ENCODE measurements around the gene STAG3. TPM values are rescaled to one million over a fixed set of nuclear protein-coding genes. Genes with fewer than 3 reads are reported as not detected.

The STAG3 gene
- total RNA-seq, 1 experiment from 2014 or later, result 5.2 TPM

DNA sequence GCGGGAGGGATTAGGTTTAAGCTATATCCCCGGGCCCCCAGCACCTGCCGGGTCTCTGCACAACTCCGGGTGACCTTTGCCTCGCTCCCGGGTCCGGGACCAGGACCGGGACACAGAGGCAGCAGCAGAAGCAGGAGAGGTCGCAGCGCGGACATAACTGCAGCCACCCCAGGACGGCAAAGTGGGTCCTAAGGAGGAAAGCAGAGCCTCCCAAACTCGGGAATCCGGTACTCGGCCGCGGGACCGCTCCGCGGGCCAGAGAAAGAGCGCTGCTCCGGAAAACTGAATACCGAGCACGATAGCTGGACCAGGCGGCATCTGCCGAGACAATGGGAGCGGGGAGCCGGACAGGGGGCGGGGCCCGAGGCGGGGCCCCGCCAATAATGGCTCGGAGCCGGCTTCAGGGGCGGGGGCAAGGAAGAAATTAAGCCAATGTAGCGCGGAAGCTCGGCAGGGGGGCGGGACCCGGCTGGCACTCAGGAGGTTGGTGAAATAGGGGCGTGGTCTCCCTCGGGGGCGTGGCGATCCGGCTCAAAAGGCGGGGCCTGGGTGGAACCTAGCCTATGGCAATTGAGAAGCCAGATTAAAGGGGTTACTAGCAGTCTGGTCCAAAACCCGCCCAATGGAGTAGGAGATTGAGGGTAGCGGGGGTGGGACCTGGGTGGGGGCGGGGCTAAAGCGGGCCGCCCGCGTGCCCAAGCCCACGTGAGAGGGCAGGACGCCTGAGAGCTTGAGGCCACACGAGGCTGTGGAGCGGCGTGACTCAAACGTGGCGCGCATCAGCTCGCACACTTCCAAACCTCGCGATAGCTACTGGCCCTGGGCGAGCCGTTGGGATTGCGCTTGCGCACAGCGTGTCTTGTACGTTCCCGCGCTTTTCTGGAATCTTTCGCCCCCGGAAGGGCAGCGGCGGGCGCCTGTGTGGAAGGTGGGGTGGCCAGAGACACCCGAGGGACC, at the start of gene STAG3, which contains the start of gene GPC2 (continued):
- TF ChIP-seq ZNF416 (CRISPR knock-in tag; IDR thresholded peaks at IDR 0.05) (no peak), SMAD3 (CRISPR knock-in tag; IDR thresholded peaks at IDR 0.05; ENCODE audit: borderline replicate concordance) (peak; percentile 97), TEAD4 (CRISPR knock-in tag; IDR thresholded peaks at IDR 0.05) (peak; percentile 64; the same call in 1 of the 2 replicates), MXD4 (CRISPR knock-in tag; IDR thresholded peaks at IDR 0.05; ENCODE audit: borderline replicate concordance) (no peak), NR1H2 (CRISPR knock-in tag; IDR thresholded peaks at IDR 0.05) (0 out of 2 replicates have a peak, but pooled peaks have one; percentile 39), SP1 (CRISPR knock-in tag; conservative IDR thresholded peaks at IDR 0.05) (peak; percentile 80), ETV6 (CRISPR knock-in tag; IDR thresholded peaks at IDR 0.05) (peak; percentile 97)
- TF ChIP-seq, protein P1, sequence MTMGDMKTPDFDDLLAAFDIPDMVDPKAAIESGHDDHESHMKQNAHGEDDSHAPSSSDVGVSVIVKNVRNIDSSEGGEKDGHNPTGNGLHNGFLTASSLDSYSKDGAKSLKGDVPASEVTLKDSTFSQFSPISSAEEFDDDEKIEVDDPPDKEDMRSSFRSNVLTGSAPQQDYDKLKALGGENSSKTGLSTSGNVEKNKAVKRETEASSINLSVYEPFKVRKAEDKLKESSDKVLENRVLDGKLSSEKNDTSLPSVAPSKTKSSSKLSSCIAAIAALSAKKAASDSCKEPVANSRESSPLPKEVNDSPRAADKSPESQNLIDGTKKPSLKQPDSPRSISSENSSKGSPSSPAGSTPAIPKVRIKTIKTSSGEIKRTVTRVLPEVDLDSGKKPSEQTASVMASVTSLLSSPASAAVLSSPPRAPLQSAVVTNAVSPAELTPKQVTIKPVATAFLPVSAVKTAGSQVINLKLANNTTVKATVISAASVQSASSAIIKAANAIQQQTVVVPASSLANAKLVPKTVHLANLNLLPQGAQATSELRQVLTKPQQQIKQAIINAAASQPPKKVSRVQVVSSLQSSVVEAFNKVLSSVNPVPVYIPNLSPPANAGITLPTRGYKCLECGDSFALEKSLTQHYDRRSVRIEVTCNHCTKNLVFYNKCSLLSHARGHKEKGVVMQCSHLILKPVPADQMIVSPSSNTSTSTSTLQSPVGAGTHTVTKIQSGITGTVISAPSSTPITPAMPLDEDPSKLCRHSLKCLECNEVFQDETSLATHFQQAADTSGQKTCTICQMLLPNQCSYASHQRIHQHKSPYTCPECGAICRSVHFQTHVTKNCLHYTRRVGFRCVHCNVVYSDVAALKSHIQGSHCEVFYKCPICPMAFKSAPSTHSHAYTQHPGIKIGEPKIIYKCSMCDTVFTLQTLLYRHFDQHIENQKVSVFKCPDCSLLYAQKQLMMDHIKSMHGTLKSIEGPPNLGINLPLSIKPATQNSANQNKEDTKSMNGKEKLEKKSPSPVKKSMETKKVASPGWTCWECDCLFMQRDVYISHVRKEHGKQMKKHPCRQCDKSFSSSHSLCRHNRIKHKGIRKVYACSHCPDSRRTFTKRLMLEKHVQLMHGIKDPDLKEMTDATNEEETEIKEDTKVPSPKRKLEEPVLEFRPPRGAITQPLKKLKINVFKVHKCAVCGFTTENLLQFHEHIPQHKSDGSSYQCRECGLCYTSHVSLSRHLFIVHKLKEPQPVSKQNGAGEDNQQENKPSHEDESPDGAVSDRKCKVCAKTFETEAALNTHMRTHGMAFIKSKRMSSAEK (CRISPR knock-in tag; IDR thresholded peaks at IDR 0.05; ENCODE audit: borderline replicate concordance), result peak; percentile 41; the same call in 1 of the 2 replicates
- TF ChIP-seq, protein P2, sequence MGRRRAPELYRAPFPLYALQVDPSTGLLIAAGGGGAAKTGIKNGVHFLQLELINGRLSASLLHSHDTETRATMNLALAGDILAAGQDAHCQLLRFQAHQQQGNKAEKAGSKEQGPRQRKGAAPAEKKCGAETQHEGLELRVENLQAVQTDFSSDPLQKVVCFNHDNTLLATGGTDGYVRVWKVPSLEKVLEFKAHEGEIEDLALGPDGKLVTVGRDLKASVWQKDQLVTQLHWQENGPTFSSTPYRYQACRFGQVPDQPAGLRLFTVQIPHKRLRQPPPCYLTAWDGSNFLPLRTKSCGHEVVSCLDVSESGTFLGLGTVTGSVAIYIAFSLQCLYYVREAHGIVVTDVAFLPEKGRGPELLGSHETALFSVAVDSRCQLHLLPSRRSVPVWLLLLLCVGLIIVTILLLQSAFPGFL (CRISPR knock-in tag; IDR thresholded peaks at IDR 0.05; ENCODE audit: borderline replicate concordance), result peak; percentile 69; the same call in 1 of the 2 replicates
- TF ChIP-seq, protein P3, sequence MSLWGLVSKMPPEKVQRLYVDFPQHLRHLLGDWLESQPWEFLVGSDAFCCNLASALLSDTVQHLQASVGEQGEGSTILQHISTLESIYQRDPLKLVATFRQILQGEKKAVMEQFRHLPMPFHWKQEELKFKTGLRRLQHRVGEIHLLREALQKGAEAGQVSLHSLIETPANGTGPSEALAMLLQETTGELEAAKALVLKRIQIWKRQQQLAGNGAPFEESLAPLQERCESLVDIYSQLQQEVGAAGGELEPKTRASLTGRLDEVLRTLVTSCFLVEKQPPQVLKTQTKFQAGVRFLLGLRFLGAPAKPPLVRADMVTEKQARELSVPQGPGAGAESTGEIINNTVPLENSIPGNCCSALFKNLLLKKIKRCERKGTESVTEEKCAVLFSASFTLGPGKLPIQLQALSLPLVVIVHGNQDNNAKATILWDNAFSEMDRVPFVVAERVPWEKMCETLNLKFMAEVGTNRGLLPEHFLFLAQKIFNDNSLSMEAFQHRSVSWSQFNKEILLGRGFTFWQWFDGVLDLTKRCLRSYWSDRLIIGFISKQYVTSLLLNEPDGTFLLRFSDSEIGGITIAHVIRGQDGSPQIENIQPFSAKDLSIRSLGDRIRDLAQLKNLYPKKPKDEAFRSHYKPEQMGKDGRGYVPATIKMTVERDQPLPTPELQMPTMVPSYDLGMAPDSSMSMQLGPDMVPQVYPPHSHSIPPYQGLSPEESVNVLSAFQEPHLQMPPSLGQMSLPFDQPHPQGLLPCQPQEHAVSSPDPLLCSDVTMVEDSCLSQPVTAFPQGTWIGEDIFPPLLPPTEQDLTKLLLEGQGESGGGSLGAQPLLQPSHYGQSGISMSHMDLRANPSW (CRISPR knock-in tag; conservative IDR thresholded peaks at IDR 0.05; ENCODE audit: low read depth), result no peak
- TF ChIP-seq, protein P4, sequence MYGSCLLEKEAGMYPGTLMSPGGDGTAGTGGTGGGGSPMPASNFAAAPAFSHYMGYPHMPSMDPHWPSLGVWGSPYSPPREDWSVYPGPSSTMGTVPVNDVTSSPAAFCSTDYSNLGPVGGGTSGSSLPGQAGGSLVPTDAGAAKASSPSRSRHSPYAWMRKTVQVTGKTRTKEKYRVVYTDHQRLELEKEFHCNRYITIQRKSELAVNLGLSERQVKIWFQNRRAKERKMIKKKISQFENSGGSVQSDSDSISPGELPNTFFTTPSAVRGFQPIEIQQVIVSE (CRISPR knock-in tag; IDR thresholded peaks at IDR 0.05; ENCODE audit: borderline replicate concordance), result no peak
- TF ChIP-seq, protein P5, sequence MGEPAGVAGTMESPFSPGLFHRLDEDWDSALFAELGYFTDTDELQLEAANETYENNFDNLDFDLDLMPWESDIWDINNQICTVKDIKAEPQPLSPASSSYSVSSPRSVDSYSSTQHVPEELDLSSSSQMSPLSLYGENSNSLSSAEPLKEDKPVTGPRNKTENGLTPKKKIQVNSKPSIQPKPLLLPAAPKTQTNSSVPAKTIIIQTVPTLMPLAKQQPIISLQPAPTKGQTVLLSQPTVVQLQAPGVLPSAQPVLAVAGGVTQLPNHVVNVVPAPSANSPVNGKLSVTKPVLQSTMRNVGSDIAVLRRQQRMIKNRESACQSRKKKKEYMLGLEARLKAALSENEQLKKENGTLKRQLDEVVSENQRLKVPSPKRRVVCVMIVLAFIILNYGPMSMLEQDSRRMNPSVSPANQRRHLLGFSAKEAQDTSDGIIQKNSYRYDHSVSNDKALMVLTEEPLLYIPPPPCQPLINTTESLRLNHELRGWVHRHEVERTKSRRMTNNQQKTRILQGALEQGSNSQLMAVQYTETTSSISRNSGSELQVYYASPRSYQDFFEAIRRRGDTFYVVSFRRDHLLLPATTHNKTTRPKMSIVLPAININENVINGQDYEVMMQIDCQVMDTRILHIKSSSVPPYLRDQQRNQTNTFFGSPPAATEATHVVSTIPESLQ (CRISPR knock-in tag; IDR thresholded peaks at IDR 0.05), result peak; percentile 56; the same call in 1 of the 2 replicates

DNA sequence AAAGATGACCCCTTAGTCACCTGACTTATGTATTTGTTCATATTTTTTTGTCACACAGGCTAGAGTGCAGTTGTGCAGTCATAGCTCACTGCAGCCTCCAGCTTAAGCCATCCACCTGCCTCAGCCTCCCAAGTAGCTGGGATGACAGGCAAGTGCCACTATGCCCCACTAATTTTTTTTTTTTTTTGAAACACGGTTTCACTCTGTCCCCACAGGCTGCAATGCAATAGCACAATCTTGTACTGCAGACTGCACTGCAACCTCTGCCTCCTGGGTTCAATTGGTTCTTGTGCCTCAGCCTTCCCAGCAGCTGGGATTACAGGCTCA, 49.1 kb upstream of the STAG3 start:
- ChIA-PET CTCF (interaction anchor here (0.6 to 3.2 kb wide), 5 partner anchors 19 to 40 kb away, joined by 3 to 41 read pairs (median 3); partner anchors contain the start of genes AP4M1, GAL3ST4, LAMTOR4 and MCM7), POLR2A (interaction anchor here (1.0 kb wide), 1 partner anchor 27 kb away, joined by 9 read pairs; the partner anchor contains the start of genes AP4M1 and MCM7)
- Mint-ChIP-seq H3K36me3 (no peaks in the 10 kb centered on the region), H3K27ac (no peak overlapping the region), H3K4me1 (peaks cover 14% of the 10 kb centered on the region), H3K9me3 (no peaks in the 10 kb centered on the region), H3K27me3 (ENCODE audit: low read depth) (peaks cover 15% of the 10 kb centered on the region), H3K4me3 (peak overlapping the region; percentile 77)
- ATAC-seq, result no peak
- DNase-seq (ENCODE audit: low spot score), result no peak
- TF ChIP-seq GRHL2 (CRISPR knock-in tag; IDR thresholded peaks at IDR 0.05; ENCODE audit: insufficient replicate concordance, severe bottlenecking) (no peak), NR3C1 (CRISPR knock-in tag; conservative IDR thresholded peaks at IDR 0.05; ENCODE audit: low read depth) (no peak), ZNF671 (CRISPR knock-in tag; IDR thresholded peaks at IDR 0.05) (no peak), ZNF263 (CRISPR knock-in tag; IDR thresholded peaks at IDR 0.05; ENCODE audit: low read depth) (no peak), TP53 (CRISPR knock-in tag; IDR thresholded peaks at IDR 0.05) (no peak), SMAD4 (CRISPR knock-in tag; IDR thresholded peaks at IDR 0.05) (no peak)
- TF ChIP-seq, protein P6, sequence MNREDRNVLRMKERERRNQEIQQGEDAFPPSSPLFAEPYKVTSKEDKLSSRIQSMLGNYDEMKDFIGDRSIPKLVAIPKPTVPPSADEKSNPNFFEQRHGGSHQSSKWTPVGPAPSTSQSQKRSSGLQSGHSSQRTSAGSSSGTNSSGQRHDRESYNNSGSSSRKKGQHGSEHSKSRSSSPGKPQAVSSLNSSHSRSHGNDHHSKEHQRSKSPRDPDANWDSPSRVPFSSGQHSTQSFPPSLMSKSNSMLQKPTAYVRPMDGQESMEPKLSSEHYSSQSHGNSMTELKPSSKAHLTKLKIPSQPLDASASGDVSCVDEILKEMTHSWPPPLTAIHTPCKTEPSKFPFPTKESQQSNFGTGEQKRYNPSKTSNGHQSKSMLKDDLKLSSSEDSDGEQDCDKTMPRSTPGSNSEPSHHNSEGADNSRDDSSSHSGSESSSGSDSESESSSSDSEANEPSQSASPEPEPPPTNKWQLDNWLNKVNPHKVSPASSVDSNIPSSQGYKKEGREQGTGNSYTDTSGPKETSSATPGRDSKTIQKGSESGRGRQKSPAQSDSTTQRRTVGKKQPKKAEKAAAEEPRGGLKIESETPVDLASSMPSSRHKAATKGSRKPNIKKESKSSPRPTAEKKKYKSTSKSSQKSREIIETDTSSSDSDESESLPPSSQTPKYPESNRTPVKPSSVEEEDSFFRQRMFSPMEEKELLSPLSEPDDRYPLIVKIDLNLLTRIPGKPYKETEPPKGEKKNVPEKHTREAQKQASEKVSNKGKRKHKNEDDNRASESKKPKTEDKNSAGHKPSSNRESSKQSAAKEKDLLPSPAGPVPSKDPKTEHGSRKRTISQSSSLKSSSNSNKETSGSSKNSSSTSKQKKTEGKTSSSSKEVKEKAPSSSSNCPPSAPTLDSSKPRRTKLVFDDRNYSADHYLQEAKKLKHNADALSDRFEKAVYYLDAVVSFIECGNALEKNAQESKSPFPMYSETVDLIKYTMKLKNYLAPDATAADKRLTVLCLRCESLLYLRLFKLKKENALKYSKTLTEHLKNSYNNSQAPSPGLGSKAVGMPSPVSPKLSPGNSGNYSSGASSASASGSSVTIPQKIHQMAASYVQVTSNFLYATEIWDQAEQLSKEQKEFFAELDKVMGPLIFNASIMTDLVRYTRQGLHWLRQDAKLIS (CRISPR knock-in tag; IDR thresholded peaks at IDR 0.05; ENCODE audit: borderline replicate concordance), result no peak
